ENCODE data around the gene MAP3K13. TPM values are rescaled to one million over a fixed set of nuclear protein-coding genes. Genes with fewer than 3 reads are reported as not detected.
"Not testable (repeated sequence)": the region's sequence is repeated elsewhere in the genome, so short reads cannot be mapped to it uniquely, and the experiment has no call there.

Gene MAP3K13
- total and polyA plus RNA-seq, 7 donors, result 2.6 to 7.6 (median 5.0) TPM

GRCh38 chr3:185366074-185366335 lies 3.1 kb downstream of the MAP3K13 start:
- H3K4me3 ChIP-seq, result no peak overlapping the region
- H3K36me3 ChIP-seq (ENCODE audit: insufficient read depth in 1 of 2, low read depth in 1 of 2), result no peaks in the 10 kb centered on the region
- DNase-seq, result no peak
- intact Hi-C loops (cut with DNase I), result loop anchor here in 1 of 2 donors (5.0 kb wide), 1 partner anchor 81 kb away; no protein-coding TSS in a partner anchor
- no peak for TF ChIP-seq CTCF (IDR thresholded peaks at IDR 0.05)
- H3K27me3 ChIP-seq (ENCODE audit: insufficient read depth in 3 of 3, low read length in 2 of 3), result no peaks in the 10 kb centered on the region
- H3K4me1 ChIP-seq, result no peaks in the 10 kb centered on the region
- no peaks in the 10 kb centered on the region for H3K9me3 ChIP-seq
- no peak for ATAC-seq
- 71 to 84% (median 80%) methylated on average over 1 of the region's 1 CpG for WGBS, 3 donors
- no peak overlapping the region for H3K27ac ChIP-seq

GRCh38 chr3:185366913-185367312 lies 4.0 kb downstream of the MAP3K13 start:
- Histone ChIP-seq H3K27ac (no peak overlapping the region), H3K27me3 (ENCODE audit: insufficient read depth in 3 of 3, low read length in 2 of 3) (no peaks in the 10 kb centered on the region), H3K4me3 (no peak overlapping the region), H3K9me3 (no peaks in the 10 kb centered on the region), H3K4me1 (no peaks in the 10 kb centered on the region), H3K36me3 (ENCODE audit: insufficient read depth in 1 of 2, low read depth in 1 of 2) (no peaks in the 10 kb centered on the region)
- no peak for ATAC-seq
- no peak for DNase-seq
- no peak for TF ChIP-seq CTCF (IDR thresholded peaks at IDR 0.05)
- intact Hi-C loops (cut with DNase I), result loop anchor here in 1 of 2 donors (5.0 kb wide), 1 partner anchor 80 kb away; no protein-coding TSS in a partner anchor

- H3K9me3 ChIP-seq; H3K27me3 ChIP-seq (ENCODE audit: insufficient read depth in 3 of 3, low read length in 2 of 3); H3K4me3 ChIP-seq; H3K36me3 ChIP-seq (ENCODE audit: insufficient read depth in 1 of 2, low read depth in 1 of 2); ATAC-seq; DNase-seq; H3K4me1 ChIP-seq; intact Hi-C loops (cut with DNase I); H3K27ac ChIP-seq: not testable (repeated sequence)
- 60 to 76% (median 72%) methylated on average over 6 of the region's 6 CpGs for WGBS, 3 donors
Observed at GRCh38 chr3:185370349-185370748, 7.4 kb downstream of the MAP3K13 start.

- intact Hi-C loops (cut with DNase I), result no loop called here
- TF ChIP-seq CTCF (IDR thresholded peaks at IDR 0.05), result no peak
- WGBS, 3 donors, result 19 to 40% (median 23%) methylated on average over 2 of the region's 2 CpGs
- DNase-seq (no peak), ATAC-seq (no peak)
- no peaks in the 10 kb centered on the region for H3K4me1 ChIP-seq
- H3K27me3 ChIP-seq (ENCODE audit: insufficient read depth in 3 of 3, low read length in 2 of 3), result no peaks in the 10 kb centered on the region
- no peaks in the 10 kb centered on the region for H3K9me3 ChIP-seq
- no peaks in the 10 kb centered on the region for H3K36me3 ChIP-seq (ENCODE audit: insufficient read depth in 1 of 2, low read depth in 1 of 2)
- H3K4me3 ChIP-seq, result no peak overlapping the region
- no peak overlapping the region for H3K27ac ChIP-seq
Observed at GRCh38 chr3:185371306-185372074, 8.6 kb downstream of the MAP3K13 start.

- 77 to 79% (median 78%) methylated on average over 2 of the region's 2 CpGs for WGBS, 3 donors
- Histone ChIP-seq H3K9me3 (no peaks in the 10 kb centered on the region), H3K4me3 (no peak overlapping the region), H3K36me3 (ENCODE audit: insufficient read depth in 1 of 2, low read depth in 1 of 2) (no peaks in the 10 kb centered on the region), H3K4me1 (no peaks in the 10 kb centered on the region), H3K27me3 (ENCODE audit: insufficient read depth in 3 of 3, low read length in 2 of 3) (no peaks in the 10 kb centered on the region), H3K27ac (no peak overlapping the region)
- no peak for TF ChIP-seq CTCF (IDR thresholded peaks at IDR 0.05)
- no peak for DNase-seq
- no peak for ATAC-seq
- intact Hi-C loops (cut with DNase I), result no loop called here
Observed at GRCh38 chr3:185381320-185382058, 18.6 kb downstream of the MAP3K13 start.

Measured in psoas muscle (tissue), 8 donors.